Loucy (cell line): ENCODE results near the gene CTAG2.

ENCODE experiments used
- H2AFZ ChIP-seq: fragments of 200-600 bp; sonication (generic); 2 replicates; pipeline ENCODE4 v1.6.0; 2016; ENCODE audit warnings: antibody characterized with exemption, mild to moderate bottlenecking, low read length, moderate library complexity
- H3F3A ChIP-seq: fragments of 200-600 bp; 2 replicates; pipeline ENCODE4 v1.6.0; 2016; ENCODE audit warnings: antibody characterized with exemption, low read depth, mild to moderate bottlenecking
- H3K27me3 ChIP-seq: fragments of 200-600 bp; sonication (generic); 2 replicates; pipeline ENCODE4 v1.6.1; 2014; ENCODE audit warnings: low read length, mild to moderate bottlenecking; ENCODE audit not compliant: insufficient read depth, poor library complexity, severe bottlenecking
- H3K36me3 ChIP-seq: fragments of 200-600 bp; sonication (generic); 2 replicates; pipeline ENCODE4 v1.6.1; 2016; ENCODE audit warnings: low read length; ENCODE audit not compliant: insufficient read depth
- H3K4me1 ChIP-seq: fragments of 200-600 bp; sonication (generic); 2 replicates; pipeline ENCODE4 v1.5.1; 2014; ENCODE audit warnings: low read length, mild to moderate bottlenecking; ENCODE audit not compliant: insufficient read depth, poor library complexity, severe bottlenecking
- H3K4me2 ChIP-seq: fragments of 200-600 bp; sonication (generic); 2 replicates; pipeline ENCODE4 v1.6.0; 2014; ENCODE audit warnings: antibody characterized with exemption, low read length, low read depth, mild to moderate bottlenecking; ENCODE audit not compliant: poor library complexity, severe bottlenecking
- H3K4me3 ChIP-seq: fragments of 200-600 bp; sonication (generic); 2 replicates; pipeline ENCODE4 v1.5.1; 2014; ENCODE audit warnings: low read length, mild to moderate bottlenecking, mixed read lengths; ENCODE audit not compliant: poor library complexity, severe bottlenecking
- H3K79me2 ChIP-seq: fragments of 200-600 bp; sonication (generic); 2 replicates; pipeline ENCODE4 v1.6.1; 2014; ENCODE audit warnings: low read length; ENCODE audit not compliant: insufficient read depth
- H3K9ac ChIP-seq: fragments of 200-600 bp; sonication (generic); 2 replicates; pipeline ENCODE4 v1.6.0; 2014; ENCODE audit warnings: mild to moderate bottlenecking, low read depth, low read length, moderate library complexity; ENCODE audit not compliant: poor library complexity, severe bottlenecking
- H3K9me2 ChIP-seq: fragments of 200-600 bp; sonication (generic); replicated peaks from 2 replicates; pipeline ENCODE4 v1.6.1; 2016; ENCODE audit warnings: low read depth, low read length, mixed read lengths
- H3K9me3 ChIP-seq: fragments of 200-600 bp; sonication (generic); 2 replicates; pipeline ENCODE4 v1.6.1; 2014; ENCODE audit warnings: mild to moderate bottlenecking, antibody characterized with exemption, low read length, low read depth; ENCODE audit not compliant: insufficient read depth
- H4K20me1 ChIP-seq: fragments of 200-600 bp; sonication (generic); 2 replicates; pipeline ENCODE4 v1.6.0; 2014; ENCODE audit warnings: antibody characterized with exemption, low read length, mild to moderate bottlenecking; ENCODE audit not compliant: insufficient read depth, poor library complexity, severe bottlenecking
- EZH2phosphoT487 ChIP-seq: fragments of 200-600 bp; IDR thresholded peaks from 2 replicates; pipeline ENCODE4 v1.6.1; 2018; ENCODE audit warnings: antibody characterized with exemption, mild to moderate bottlenecking, moderate library complexity, borderline replicate concordance
- TF ChIP-seq, protein P1 (sequence below): fragments of 200-600 bp; sonication (generic); conservative IDR thresholded peaks from 2 replicates; pipeline ENCODE4 v1.5.1; 2014; ENCODE audit warnings: mild to moderate bottlenecking, antibody characterized with exemption, low read length

Gene CTAG2

DNA sequence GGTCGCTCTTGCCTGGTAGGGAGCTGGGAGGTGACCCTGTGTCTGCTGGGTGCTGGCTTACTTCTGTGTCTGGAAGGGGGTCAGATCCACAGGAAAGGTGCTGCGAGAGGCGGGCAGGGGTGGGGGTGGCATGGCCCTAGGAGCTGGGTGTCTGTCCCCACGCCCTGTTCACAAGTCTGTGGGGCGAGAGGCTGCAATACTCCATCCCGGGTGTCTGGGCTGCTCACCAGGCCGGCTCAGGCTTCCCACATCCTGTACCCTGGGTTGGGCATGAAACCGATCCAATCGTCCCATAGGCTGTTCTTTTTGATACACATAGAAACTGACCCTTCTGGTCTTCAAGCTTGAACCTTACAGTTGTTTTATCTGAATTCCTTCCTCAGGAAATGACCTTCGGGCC lies 993 bp upstream of the CTAG2 start:
- Histone ChIP-seq H2AFZ (no peak overlapping the region), H3K36me3 (no peaks in the 10 kb centered on the region), H3K4me1 (peaks cover 5% of the 10 kb centered on the region), H3K9me3 (no peaks in the 10 kb centered on the region), H3F3A (no peaks in the 10 kb centered on the region), H3K4me3 (no peak overlapping the region), H3K27me3 (no peaks in the 10 kb centered on the region), H3K9ac (no peak overlapping the region), H3K79me2 (no peaks in the 10 kb centered on the region), H3K9me2 (no peaks in the 10 kb centered on the region), H4K20me1 (no peaks in the 10 kb centered on the region), H3K4me2 (no peak overlapping the region)
- TF ChIP-seq, protein P1, sequence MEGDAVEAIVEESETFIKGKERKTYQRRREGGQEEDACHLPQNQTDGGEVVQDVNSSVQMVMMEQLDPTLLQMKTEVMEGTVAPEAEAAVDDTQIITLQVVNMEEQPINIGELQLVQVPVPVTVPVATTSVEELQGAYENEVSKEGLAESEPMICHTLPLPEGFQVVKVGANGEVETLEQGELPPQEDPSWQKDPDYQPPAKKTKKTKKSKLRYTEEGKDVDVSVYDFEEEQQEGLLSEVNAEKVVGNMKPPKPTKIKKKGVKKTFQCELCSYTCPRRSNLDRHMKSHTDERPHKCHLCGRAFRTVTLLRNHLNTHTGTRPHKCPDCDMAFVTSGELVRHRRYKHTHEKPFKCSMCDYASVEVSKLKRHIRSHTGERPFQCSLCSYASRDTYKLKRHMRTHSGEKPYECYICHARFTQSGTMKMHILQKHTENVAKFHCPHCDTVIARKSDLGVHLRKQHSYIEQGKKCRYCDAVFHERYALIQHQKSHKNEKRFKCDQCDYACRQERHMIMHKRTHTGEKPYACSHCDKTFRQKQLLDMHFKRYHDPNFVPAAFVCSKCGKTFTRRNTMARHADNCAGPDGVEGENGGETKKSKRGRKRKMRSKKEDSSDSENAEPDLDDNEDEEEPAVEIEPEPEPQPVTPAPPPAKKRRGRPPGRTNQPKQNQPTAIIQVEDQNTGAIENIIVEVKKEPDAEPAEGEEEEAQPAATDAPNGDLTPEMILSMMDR = no peak
- TF ChIP-seq EZH2phosphoT487 = no peak

DNA sequence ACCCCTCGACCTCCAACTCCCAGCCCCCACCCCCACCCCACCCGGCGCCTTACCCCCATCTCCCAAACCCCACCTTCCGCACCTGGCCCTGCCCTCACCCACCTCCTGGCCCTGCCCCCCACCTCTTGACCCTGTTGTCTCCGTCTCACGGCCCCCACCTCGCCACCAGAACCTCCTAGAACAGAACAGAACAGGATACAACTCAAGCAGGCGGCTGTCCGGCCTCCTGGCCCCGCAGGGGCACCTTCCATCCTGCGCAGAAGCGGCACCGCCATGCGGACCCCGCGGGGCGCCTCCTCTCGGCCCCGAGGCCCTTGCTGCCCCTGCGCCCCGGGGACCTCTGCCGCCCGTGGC lies 354 bp downstream of the CTAG2 start:
- H3K9ac ChIP-seq = no peak overlapping the region
- no peaks in the 10 kb centered on the region for H4K20me1 ChIP-seq
- H3K4me3 ChIP-seq = no peak overlapping the region
- H3K4me1 ChIP-seq = peaks cover 5% of the 10 kb centered on the region
- H3K36me3 ChIP-seq = no peaks in the 10 kb centered on the region
- no peak overlapping the region for H3K4me2 ChIP-seq
- H3K9me3 ChIP-seq = no peaks in the 10 kb centered on the region
- H2AFZ ChIP-seq = no peak overlapping the region
- TF ChIP-seq EZH2phosphoT487 = no peak
- TF ChIP-seq, protein P1 = no peak
- no peaks in the 10 kb centered on the region for H3K27me3 ChIP-seq
- H3F3A ChIP-seq = no peaks in the 10 kb centered on the region
- H3K79me2 ChIP-seq = no peaks in the 10 kb centered on the region
- no peaks in the 10 kb centered on the region for H3K9me2 ChIP-seq

DNA sequence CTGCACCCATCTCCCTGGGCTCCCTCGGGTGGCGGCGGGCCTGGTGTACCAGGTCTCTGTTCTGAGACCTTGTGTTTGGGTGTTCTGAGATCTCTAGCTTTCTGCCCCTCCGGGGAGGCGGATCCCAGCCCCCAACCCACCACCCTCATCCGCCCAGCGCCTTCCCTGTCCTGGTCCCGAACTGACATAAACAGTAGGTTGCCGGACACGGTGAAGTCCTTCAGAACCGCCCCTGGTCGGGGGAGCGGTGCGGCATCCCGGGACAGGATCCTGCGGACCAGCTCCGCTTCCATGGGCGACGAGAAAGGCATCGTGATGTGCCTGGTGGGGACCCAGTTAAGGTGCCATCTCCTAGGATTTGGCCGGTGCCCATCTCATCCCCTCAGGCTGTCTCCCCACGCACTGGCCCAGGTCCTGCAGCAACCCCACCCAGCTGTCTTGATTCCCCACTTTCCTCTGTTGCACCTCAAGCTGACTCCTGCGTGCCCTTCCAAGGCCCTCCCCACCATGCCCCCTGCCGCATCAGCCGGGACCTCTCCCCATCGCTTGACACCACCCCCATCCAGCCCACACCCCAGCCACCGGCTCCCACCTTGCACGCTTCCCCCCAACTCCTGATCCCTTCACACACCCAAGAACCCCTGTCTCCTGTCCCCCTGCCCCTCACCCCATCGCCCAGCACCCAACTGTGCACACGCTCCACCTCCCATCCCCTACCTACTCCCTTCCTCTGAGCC lies 900 bp downstream of the CTAG2 start:
- Histone ChIP-seq H3K36me3 (no peaks in the 10 kb centered on the region), H3K27me3 (no peaks in the 10 kb centered on the region), H3K4me3 (no peak overlapping the region), H3K9me2 (no peaks in the 10 kb centered on the region), H3K79me2 (no peaks in the 10 kb centered on the region), H3K9me3 (no peaks in the 10 kb centered on the region), H4K20me1 (no peaks in the 10 kb centered on the region), H3F3A (no peaks in the 10 kb centered on the region), H2AFZ (no peak overlapping the region), H3K9ac (no peak overlapping the region), H3K4me2 (no peak overlapping the region), H3K4me1 (peaks cover 5% of the 10 kb centered on the region)
- TF ChIP-seq EZH2phosphoT487 = no peak
- TF ChIP-seq, protein P1 = no peak
